GM21381 (cell line): ENCODE data around the gene DLG1.

Source experiments
- ATAC-seq: cut with Tn5 transposase; IDR thresholded peaks from one replicate; pipeline ENCODE4 v1.9.1; 2021; ENCODE audit warnings: mild to moderate bottlenecking, moderate library complexity; ENCODE audit not compliant: unreplicated experiment

DLG1 gene

DNA sequence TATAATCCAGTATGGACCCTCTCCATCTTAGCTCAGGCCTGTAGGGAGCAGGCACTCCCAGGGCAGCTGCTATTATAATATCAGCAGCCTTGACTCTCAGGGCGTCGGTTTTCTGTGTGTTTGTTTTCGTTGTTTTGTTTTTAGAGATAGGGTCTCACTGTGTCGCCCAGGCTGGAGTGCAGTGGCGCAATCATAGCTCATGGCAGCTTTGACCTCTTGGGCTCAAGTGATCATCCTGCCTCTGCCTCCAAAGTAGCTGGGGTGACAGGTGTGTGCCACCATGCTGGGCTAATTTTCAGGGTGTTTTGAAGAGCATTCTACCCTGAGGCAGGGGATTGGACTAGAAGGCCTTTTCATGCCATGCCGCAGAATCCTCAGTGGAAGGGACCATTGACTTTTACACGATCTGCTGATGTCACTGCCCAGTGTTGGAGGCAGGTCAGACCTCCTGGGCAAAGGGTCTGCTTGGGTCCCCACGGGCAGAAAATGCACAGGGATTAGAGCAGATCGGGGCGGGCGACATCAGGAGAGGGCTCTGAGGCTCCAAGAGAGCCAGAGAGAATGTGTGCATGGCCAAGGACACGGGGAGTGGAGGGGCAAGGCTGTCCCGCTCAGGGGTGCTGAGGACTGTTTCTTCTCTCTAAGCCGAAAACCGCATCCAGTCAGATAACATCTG is 276.5 kb downstream of the DLG1 start:
- no peak for ATAC-seq

DNA sequence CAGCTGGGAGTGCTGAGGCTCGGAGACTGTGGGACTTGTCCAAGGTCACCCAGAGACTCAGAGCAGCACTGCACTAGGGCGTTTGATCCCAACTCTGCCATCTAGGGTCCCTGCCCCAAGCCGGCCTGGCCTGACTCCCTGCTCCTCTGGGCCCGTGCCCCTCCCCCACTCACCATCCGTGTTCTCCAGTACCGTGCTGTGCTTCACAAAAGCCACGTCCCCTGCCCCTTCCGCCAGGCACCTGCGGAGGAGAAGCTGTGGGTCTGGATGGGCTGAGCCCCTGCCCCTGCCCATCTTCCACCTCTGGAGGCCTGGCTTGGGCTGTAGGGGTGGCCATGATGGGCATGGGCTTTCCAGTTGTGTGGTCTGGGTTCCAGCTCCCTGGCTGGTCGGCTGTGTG is 277.2 kb downstream of the DLG1 start:
- ATAC-seq, result no peak

DNA sequence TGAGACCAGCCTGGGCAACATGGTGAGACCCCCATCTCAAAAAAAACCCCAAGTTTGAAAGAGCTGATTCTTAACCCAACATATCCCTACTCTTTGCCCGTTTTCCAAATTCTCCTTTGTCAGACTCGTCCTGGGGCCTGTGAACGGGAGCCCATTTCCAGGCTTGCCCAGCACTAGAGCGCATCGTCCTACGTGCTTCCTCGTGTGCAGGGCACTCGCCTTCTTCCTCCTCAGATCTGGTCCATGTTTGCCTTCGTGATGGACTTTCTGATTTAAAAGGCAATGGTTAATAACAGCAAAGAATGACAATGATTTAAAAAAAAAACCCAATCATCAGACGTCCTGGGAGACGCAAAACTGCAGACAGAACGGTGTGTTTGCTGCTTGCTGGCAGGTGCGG is 278.9 kb downstream of the DLG1 start:
- ATAC-seq, result no peak

DNA sequence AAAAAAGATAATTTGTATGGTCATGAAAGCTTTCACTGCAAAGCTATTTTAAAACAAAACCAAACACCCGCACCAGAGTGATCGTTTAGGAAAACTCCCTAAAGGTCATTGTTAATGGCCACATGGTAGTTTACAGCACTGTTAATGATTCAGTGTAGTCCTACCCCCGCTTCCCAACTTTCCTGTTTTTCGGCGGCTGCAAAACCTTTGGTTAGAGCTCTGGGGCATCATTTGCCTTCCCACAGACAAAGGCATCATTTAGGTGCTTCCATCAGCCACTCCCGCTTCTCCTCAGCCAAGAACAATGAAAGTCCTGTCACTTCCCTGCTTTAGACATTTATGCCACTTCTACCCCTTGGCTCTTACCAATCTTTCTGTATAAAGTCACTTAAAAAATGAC is 279.4 kb downstream of the DLG1 start:
- ATAC-seq, result no peak

DNA sequence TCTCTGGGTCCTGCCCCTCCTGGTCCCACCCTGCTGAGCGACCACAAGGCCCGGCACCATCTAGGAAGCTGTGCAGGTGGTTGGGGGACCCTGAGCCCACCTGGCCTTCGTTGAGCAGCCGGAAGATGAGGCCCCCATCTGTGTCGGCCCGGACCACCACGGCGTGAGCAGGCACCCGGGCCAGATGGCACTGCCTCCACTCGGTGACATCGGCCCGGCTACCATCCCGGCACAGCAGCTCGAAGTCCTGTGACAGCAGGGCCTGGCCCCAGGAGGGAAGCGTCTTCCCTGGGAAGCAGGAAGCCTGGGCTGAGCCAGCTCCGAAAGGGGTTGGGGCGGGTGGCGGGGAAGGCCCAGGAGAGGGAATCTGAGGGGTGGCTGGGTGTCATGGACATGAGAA is 281.4 kb downstream of the DLG1 start:
- no peak for ATAC-seq

DNA sequence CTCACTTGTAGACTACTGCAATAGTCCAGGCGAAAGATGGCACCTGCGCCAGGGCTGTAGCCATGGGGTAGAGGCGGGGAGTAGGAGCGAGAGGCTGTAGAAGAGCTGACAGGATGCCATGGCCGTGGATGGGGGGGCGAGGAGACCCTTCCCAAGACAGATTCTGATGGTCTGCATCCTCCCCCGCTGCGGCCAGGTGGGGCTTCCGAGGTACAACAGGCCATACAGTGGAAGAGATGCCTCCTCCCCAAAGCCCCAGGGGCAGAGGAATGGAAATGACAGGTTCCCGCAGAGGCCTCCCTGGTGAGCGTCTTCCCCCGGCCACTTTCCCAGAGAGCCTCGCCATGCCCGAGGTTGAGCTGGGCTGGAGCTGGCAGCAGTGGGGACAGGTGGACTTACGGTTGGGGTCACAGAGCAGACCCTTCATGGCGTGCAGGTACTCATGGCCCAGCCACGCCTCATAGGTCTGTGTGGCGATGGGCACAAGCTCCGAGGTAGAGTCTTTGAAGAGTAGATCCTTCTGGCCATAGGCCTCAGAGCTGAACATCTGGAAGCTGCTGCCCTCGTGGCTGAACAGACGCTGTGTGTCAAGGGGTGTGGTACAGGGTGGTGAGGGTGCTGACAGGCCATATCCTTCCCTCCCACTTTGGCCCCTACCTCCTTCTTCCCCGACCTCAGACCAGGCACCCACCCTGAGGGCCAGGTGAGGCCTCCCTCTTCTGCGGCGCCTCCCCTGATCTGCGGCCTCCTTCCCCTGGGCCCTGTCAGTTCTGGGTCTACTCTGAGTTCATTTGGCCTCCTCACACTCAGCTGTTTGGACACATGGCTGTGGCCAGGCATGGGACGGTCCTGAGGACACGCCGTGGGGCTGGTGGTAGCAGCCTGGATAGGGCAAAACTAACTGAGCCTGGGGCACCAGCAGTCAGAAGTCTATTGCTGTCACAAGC is 282.3 kb downstream of the DLG1 start:
- ATAC-seq, result no peak

DNA sequence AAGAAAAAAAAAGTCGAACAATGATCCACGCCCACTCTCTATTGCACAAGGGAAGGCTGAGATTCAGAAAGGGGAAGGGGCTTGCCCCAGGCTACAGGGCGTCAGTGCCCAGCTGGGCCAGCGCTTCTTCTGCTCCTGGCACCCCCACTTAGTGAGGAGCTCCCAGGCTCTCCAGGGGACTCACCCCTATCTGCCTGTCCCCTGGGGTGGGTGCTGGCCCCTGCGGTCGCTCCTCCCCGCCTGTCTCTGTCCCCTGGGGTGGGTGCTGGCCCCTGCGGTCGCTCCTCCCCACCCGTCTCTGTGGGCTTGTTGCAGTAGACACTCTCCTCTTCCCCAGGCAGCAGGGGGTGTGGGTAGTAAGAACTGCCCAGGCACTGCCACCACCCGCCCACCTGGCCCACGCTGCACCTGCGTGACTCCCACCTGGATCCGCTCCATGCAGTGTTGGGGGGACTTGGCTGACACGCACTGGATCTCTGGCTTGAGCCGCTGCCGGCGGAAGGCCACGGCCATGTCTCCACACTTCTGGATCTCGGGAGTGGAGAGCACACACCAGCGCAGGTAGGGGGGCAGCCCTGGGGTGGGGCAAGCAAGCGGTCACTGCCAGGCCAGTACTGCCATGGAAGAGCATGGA is 283.4 kb downstream of the DLG1 start:
- no peak for ATAC-seq

- no peak for ATAC-seq
Measured at GRCh38 chr3:197014024-197014423, 284.4 kb downstream of the DLG1 start.

- ATAC-seq, result no peak
Measured at GRCh38 chr3:197012540-197012883, 285.9 kb downstream of the DLG1 start.

DNA sequence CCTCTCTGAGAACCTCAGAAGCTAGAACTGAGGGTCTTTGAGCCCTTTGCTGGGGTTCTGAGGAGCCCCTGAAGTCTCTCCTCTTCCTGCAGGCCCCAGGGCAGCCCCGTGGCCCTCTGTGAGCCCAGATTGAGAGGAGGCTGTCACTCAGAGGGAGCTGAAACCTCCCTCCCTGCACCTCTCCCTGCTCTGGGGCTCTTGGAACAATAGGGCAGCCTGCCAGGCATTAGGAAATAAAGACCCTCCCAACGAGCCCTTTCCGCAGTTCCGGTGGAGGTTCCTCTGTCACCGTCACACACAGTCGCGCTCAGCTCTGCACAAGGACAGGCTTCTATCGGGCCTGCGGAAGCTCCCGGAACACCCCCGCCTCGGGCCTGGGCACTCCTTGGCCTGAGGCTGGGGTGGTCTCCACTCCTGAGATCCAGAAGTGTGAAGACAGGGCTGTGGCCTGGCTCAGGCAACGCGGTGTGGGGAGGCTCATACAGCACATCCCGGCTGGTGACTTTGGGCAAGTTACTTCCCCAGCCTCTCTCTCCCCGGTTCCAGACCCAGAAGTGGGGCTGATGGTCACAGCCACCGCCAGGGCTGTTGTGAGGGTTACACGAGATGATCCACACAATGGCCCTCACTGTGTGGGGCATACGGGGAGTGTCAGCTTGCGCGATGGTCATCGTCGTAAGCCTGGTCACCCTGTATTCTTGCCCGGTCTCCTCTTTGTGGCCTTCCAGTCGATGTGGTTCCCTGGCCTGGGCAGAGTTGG is 286.5 kb downstream of the DLG1 start:
- ATAC-seq, result no peak

DNA sequence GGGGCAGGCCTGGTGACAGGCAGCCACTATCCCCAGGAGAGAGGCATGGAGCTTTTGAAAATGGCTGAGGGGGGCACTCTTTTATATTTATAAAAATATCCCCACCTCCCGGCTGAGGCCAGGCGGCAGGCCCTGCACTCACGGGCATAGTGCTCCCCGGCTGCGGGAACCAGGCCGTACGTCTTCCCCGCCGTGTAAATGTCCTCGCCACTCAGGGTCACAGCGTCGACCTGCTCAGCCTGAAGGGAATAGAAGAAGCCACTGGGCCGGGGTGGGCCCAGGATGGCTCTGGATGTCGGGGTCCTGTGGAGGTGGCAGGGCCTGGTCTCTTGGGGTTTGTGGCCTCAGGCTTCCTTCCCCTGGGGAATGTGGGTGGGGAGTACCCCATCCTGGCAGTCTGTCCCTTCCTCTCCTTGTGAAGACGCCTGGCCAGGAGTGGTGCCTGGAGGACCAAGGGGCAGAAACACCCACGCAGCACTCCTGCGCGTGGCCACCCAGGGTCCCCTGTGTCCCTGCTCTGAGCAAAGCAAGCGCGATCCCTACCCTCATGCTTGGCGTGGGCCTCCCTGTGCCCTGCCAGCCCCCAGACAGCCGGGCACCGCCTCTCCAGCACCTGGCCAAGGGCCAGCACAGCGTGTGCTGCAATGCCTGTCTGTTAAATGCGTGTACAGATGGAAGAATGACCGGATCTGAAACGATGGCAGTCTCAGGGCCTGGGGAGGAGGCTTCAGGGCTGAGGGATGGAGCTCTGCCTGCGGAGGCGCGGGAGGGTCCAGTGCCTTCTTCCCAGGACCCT is 287.7 kb downstream of the DLG1 start:
- ATAC-seq, result no peak

DNA sequence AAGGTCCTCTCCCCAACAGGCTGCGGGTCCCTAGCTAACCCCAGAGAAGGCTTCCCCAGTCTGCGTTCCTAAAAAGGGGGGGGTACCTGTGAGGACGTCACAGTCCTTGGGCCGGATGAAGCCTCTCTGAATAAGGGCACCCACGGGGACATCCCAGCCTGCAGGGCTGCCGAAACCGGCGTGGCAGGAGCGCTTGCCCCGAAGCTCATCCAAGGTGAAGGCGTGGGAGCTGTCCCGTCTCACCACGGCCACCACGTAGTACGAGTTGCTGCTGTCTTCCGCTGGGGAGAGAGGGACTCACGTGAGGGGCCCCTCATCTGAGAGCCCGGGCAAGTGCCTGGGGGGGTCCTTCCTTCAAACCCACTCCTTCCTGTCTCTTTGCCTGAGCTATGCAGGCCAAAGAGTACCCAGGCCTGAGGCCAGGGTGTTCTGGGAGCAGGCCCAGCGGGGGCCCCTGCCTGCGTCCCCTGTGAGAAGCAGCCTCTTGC is 288.8 kb downstream of the DLG1 start:
- ATAC-seq, result no peak

- no peak for ATAC-seq
Measured at GRCh38 chr3:197008436-197009209, 289.8 kb downstream of the DLG1 start.

GRCh38 chr3:197007953-197008352 is 290.5 kb downstream of the DLG1 start:
- ATAC-seq, result no peak

GRCh38 chr3:197007296-197007940 is 291.0 kb downstream of the DLG1 start:
- no peak for ATAC-seq

DNA sequence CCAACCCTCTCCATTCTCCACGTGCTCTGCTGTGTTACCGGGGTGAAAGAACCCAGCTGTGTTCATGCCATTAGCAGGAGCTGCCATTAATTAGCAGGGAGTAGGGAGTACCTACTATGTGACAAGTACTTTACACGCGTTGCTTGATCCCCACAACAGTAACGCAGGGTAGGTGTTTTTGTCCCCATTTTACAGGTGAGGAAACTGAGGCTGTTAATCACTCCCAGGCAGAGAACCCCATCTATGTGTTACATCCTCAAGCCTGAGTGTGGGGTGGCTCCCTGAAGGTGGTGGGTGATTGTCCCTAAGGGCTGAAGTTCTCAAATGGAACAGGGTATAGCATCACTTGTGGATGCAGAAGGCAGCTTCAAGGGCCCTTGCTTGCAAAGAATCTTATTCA is 291.6 kb downstream of the DLG1 start:
- ATAC-seq, result no peak

DNA sequence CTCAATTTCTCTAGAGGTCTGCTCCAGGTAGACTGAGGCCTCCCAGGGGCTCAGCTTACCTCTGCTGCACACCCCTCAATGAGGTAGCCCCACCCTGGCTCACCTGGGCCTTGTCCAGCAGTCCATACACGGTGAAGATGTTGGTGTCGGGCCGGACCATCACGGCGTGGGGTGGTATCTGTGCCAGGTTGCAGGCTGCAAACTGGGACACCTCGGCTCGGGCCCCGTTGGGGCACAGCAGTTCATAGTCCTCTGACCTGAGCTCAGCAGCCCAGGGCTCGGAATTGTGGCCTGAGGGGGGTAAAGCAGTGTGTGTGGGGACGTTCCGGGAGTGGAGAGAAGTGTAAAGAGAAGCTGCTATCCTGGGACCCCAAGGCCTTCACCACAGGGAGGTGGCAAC is 292.0 kb downstream of the DLG1 start:
- ATAC-seq, result no peak

GRCh38 chr3:197003461-197004385 is 294.7 kb downstream of the DLG1 start:
- ATAC-seq, result peak; percentile 5
